SW480 (cell line): ENCODE data around the gene TFDP2.
A peak's percentile ranks its signal among the peaks of the same experiment; 100 is the strongest.
"Not testable (repeated sequence)": the region's sequence is repeated elsewhere in the genome, so short reads cannot be mapped to it uniquely, and the experiment has no call there.

Experiments
- DNase-seq: peaks from one replicate; pipeline ENCODE4 v3.0.0-alpha.2; 2016; ENCODE audit warnings: low spot score

Gene TFDP2

DNA sequence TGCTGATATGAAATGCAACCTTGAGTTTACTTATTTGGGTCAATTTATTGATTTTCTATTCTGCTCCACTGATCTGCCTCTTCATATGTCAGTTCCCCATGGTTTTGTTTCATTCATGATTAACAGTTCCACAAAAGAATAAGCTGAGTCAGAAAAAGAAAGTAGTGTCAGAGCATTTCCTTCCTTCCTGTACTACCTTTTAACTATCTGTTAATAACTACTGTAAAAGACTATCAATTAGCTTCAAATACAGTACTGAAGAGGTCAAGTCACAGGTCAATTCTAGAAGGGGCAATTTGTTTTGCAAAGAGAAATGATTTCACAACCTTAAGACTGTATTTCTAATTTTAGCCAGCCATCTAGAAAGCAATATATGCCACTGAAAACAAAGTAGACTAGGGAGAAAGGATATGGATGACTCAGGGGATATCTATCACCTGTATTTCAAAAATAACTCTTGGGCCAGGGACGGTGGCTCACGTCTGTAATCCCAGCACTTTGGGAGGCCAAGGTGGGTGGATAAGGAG is 129.5 kb downstream of the TFDP2 start:
- DNase-seq, result no peak

DNA sequence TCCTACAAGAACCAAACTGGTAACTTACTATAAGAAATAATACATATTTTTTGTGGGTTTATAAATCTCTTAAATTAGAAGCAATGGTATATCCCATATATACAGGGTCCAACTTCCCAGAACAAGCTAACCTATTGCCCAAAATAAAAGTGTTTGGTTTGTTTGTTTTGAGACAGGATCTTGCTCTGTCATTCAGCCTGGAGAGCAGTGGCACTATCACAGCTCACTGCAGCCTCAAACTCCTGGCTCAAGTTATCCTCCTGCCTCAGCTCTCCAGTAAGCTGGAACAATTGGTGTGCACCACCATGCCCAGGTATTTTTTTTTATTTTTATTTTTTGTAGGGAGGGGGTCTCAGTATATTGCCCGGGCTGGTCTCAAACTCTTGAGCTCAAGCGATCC is 135.4 kb downstream of the TFDP2 start:
- no peak for DNase-seq

DNA sequence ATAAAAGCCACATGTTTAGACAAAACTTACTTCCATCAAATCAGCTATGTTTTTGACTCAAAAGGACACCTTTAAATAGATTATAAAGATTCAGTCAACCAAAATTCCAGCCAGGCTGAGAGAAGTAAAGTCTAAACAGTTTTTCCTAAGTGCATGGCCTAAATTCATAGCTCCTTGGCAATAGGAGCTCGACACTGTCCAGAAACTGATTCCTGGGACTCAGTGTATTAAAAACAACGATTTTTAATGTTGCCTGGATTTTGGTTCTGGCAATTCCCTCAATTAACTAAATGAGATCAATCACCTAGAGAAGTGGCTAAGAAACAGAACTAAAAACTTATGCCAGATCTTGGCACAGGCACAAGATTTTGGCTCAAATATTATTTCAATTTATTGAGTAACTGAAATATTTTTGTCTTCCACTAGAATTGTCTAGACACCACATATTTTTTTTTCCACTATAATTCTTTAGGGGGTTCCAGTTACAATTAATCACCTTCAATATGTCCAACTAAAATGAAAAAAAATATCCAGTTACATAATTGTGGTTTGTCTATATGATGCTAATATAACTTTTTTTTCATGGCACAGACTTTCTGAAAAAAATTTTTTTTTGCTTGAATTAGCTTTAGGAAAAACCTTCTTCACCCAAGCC is 135.9 kb downstream of the TFDP2 start:
- no peak for DNase-seq

DNA sequence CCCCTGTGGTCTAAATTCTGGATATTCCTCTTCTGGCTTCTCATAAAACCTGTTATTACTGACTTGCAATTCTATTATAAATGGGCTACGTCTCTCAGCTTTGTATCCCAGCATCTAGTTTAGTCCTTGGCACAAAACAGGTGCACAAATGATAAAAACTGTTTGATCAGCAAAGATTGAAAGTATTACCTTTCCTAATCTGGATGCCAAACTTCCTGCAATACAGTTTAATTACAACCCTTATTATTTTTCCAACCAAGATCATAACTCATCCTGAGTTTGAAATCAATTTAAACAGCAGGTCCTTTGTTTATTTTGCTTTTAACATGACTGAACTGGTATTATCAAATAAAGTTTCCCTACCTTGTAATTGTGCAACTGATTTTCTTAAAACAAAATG is 140.3 kb downstream of the TFDP2 start:
- DNase-seq, result no peak

DNA sequence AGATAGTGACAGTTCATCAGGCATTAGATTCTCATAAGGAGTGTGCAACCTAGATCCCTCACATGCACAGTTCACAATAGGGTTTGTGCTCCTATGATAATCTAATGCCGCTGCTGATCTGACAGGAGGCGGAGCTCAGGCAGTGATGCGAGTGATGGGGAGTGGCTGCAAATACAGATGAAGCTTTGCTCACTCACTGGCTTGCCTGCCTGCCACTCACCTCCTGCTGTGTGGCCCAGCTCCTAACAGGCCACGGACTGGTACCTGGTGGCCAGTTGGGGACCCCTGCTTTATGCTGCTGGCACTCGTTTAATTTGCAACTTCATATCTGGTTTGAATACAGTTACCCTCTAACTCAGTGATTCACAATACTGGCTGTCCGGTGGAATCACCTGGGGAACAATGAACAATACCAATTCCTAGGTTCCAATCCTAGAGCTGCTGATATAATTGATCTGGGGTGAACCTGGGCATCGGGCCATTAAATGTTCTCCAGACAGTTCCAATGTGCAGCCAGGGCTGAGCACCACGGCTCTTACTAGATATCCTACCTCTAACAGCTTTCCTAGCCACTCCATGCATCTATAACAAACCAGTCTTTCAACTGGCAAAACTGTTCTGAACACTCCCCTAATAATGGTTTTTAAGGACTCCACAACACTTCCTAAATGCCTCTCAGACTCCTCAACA is 141.5 kb downstream of the TFDP2 start:
- no peak for DNase-seq

DNA sequence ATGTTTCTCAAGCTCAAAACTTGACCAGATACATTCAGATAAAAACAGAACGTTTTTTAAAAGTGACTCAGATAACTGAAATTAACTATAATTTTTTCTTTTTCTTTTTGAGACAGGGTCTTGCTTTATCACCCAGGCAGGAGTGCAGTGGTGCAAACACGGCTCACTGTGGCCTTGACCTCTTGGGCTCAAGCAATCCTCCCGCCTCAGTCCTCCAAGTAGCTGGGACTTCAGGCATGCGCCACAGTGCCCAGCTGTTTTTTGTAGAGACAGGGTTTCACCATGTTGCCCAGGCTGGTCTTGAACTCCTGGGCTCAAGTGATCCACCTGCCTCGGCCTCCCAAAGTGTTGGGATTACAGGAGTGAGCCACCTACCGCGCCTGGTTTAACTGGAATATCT is 144.4 kb downstream of the TFDP2 start:
- DNase-seq, result not testable (repeated sequence)

DNA sequence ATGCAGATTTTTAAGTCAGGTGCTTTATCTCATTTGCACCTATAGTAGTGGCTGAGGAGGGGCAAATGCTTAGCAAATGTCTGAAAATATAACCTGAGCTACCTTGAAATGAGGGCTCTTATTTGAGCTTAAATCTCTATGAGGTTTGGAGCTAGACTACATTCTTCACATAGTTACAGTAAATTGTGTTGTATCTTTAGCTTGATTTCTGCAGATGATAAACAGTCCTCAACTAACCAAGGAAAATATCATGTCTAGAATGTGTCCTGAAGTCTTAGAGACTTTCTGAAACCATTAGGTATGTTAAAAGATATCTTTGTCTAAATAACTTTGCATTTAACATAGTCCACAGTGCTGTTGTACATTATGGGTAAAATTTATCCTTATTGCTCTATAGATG is 145.3 kb downstream of the TFDP2 start:
- DNase-seq, result no peak

DNA sequence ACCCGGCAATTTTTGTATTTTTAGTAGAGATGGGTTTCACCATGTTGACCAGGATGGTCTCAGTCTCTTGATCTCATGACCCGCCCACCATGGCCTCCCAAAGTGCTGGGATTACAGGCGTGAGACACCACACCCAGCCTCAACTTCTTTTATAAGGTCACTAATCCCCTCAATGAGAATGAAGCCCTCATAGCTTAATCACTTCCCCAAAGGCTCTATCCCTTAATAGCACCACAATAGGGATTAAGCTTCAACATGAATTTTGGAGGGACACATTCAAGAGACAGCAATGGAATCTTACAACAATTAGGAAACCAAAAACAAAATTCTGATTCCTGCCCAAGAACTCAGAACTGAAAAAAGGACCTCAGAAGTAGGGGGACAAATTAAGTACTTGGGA is 146.1 kb downstream of the TFDP2 start:
- no peak for DNase-seq

DNA sequence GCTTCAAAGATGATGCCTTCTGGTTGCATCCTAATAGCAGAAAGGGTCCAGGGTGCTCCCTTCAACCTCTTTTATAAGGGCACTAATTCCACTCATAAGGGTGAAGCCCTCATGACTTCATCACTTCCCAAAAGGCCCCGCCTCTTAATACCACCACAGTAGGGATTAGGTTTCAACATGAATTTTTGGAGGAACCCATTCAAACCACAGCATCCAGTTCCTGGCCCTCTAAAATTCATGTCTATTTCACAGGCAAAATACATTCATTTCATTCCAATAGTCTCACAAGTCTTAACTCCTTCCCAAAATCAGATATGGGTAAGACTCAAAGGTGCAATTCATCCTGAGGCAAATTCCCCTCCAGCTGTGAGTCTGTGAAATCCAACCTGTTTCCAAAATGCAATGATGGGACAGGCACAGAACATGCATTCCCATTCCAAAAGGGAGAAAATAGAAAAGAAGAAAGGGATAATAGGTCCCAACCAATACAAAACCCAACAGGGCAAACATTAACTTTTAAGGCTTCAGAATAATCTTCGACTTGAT is 148.9 kb downstream of the TFDP2 start:
- DNase-seq, result no peak

DNA sequence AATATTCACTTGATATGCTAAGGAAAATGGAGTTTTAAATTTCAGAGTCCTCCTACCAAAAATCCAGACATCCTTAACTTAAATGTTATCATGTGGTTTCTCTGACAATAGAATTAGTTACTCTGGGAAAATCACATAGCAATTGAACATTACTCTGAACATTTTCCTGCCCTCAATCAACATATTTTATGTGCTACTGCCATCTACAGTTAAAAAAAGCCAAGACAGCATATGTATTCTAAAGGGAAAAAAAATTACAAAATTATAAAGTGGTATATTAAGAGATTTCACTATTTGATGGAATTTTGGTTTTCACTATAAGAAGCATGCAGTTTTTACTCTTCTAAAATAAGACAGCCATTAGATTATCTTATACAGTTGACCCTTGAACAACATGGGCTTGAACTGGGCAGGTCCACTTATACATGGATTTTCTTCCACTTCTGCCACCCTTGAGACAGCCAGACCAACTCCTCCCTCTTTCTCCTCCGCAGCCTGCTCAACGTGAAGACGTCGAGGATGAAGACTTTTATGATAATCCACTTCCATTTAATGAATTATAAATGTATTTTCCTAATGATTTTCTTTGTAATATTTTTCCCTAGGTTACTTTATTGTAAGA is 150.6 kb downstream of the TFDP2 start:
- DNase-seq, result peak; percentile 29

DNA sequence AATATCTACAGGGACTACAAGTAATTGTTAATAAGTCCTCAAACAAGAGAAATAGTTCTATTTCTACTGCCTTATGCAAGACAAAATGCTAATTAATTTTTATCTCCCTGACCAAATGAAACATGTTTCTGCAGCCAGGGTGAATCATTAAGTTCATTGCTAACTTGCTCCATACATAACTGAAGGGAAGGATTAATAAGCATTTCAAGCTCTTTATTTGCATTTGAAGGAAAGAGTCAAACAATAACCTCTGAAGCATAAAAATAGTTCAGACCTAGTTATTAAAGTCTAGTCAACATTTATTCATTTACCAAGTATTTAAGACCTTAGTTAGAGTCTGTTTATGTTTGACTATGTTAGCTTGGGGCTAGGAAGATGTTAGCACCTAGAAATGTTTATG is 152.9 kb downstream of the TFDP2 start:
- no peak for DNase-seq

DNA sequence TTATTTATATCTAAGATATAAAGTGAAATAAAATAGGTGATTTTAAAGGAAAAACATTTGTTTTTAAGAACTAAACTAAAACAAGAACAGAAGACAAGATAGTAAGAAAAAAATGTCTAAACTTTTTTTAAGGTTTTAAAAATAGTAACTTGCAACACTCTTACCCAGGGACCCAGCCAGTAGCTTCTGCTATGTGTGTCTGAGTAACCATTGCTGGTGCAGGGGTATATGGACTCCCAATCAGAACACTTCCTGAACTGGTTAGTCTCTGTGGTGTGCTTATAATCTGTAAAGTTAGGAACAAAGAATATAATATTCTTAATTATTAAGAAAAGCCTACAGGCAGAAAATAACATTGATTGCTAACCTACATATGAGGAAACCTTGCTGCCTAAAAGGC is 154.5 kb downstream of the TFDP2 start:
- no peak for DNase-seq

DNA sequence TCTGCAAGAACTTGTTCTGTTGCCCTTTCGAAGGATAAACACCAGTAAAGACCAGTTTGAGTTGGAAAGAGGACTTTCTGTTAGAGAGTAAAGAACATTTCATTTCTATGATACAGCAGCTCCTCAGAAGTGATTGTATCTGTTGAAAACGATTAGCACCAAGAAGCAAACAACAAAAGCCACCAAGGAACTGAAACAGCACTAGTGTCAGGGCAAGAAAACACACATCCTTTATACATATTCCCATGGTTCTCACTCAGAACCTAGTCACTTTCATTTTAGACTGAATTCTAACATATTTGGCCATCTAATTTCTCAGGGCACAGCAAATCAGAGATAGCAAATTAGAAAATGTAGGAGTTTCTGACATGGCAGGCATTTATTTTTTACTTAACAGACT is 156.8 kb downstream of the TFDP2 start:
- no peak for DNase-seq

DNA sequence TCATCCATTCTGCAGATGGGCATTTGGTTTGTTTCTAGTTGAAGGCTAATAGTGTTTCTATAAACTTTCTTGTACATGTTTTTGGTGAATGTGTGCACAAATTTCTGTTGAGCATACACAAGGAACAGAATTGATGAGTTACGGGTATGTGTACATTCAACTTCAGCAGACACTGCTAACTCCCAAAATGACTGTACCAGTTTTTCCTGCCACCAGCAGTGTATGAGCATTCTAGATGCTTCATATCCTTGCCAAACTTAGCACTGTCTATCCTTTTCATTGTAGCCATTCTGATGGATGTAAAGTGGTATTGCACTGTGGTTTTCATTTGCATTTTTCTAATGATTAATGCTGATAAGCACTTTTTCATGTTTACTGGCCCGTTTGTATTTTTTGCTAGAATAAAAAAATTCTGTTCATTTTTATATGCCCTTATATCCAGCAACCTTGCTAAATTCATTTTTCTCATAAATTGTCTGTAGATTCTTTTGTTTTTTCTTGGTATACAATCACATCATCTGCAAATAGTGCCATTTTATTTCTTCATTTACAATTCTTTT is 162.7 kb downstream of the TFDP2 start:
- DNase-seq, result no peak

DNA sequence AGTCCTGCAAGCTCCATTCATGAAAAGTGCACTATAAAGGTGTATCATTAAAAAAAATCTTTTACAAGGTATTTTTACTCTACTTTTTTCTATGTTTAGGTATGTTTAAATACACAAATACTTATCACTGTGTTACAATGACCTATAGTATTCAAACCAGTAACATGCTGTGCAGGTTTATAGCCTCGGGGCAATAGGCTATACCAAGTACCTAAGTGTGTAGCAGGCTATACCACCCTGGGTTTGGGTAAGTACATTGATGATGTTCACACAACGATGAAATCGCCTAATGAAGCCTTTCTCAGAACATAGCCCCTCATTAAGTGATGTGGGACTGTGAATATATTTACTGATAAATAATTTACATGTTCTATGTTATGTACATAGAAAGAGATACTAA is 168.3 kb downstream of the TFDP2 start:
- DNase-seq, result no peak

DNA sequence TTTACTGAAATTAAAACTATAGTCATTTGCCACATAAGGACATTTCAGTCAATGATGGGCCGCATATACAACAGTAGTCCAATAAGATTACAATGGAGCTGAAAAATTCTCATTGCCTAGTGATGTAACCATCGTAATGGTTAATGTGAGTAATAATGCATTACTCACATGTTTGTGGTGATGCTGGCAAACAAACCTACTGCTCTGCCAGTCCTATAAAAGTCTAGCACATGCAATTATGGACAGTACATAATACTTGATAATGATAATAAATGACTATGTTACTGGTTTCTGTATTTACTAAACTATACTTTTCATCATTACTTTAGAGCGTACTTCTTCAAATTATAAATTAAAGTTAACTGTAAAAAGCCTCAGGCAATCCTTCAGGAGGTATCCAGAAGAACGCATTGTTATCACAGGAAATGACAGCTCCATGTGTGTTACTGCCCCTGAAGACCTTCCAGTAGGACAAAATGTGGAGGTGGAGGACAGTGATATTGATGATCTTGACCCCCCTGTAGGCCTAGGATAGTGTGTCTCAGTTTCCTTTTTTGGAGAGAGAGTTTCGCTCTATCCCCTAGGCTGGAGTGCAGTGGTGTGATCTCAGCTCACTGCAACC is 170.2 kb downstream of the TFDP2 start:
- peak; percentile 79 for DNase-seq

DNA sequence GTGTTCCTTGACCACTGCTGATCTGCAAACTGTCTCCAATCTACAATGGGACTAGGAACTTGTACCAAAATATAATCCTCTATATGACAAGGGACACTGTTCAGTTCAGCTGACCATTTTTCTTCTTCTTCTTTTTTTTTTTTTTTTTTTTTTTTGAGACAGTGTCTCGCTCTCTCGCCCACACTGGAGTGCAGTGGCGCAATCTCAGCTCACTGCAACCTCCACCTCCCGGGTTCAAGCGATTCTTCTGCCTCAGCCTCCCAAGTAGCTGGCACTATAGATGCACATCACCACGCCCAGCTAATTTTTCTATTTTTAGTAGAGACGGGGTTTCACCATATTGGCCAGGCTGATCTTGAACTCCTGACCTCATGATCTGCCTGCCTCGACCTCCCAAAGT is 174.6 kb downstream of the TFDP2 start:
- not testable (repeated sequence) for DNase-seq

DNA sequence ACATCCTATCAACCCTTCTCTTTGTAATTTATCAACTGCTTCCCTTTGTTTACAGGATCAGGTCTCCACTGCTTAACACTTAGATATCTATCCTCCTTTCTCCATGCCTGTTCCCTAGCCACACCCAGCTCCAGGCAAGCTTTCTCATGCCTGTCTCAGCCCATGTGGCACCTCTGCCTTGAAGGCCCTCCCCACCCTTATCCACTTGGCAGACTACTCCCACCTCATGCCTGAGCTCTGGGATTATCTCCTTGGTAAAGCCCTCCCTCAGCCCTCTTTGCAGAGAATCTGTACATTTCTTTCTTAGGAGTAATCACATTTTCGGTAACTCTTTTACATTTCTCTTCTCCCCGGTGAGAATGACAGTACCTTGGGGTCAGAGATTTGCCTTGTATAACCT is 176.9 kb downstream of the TFDP2 start:
- DNase-seq, result no peak

DNA sequence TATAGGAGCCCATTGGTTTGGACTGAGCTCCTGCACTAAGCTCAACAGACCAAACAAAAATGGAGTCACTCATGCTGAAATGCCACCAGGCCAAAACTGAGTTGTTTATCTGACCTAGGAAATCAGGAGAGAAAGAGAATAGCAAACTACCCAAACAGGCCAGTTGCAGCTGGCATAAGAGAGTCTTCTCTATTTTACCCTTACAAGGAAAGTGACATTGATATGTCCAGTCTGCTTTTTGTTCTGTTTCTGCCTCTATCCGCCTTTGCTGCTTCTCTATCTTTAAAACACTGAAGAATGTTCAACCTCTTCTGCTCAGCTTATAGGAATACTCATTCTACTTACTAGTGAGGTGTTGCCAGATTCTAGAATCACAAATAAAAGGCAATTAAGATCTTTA is 177.8 kb downstream of the TFDP2 start:
- DNase-seq, result no peak

DNA sequence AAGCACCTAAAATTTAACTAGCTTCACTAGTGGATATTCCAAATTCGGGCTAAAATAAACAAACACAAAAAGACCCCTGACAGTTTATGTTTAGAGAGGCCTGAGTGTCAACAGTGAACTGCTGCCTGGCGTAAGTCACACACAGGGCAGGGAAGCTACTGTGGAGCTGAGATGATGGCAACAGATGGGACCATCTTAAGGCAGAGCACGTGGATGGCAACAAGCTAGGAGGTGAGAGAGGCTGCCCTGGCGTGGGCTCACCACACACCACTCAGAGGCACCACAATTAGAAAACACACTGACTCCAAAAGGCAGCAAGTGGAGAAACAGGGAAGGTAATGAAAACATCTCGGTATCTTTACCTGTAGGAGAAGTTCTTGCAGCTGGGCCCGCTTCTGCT is 179.6 kb downstream of the TFDP2 start:
- DNase-seq, result no peak

DNA sequence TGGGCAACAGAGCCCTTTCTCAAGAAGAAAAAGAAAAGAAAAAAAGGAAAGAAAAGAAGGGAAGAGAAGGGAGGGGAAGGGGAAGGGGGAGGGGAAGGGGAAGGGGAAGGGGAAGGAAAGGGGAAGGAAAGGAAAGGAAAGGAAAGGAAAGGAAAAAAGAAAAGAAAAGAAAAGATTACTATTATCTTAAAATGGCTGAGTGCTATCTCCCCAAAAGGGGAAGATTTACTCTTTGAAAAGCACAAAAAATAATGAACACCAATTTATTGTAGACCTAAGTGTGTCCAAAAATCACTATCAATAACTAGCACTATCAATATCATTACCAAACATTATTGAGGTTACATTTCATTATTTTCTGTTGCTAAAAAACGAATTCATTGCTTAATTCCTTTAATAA is 183.9 kb downstream of the TFDP2 start:
- DNase-seq, result no peak

DNA sequence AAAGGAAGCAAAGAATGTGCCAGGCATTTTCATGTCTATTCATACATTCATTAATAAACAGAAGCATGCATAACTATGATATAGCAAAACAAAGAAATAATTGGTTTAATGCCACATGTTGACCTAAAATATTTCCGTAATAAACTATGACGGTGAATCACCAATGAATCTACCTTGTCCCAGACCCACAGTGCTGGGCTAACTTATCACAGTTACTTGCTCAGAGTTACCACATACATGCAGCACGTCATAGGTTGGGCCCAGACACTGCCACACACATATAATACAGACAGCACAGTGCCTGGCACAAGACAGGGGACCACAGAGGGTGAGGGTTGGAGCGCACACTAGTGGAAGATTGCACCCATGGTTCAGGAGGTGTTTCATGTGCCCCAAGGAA is 186.0 kb downstream of the TFDP2 start:
- DNase-seq, result no peak
